AG04450 (cell line): ENCODE data around the gene URI1. TPM values are rescaled to one million over a fixed set of nuclear protein-coding genes. Genes with fewer than 3 reads are reported as not detected.
"Not testable (repeated sequence)": the region's sequence is repeated elsewhere in the genome, so short reads cannot be mapped to it uniquely, and the experiment has no call there.

Experiments
- CTCF ChIA-PET: fragments of 300-600, 350-600 bp; formaldehyde crosslinking; extraction: SDS; loops from one replicate; lab custom pipeline; 2022; ENCODE audit warnings: antibody characterized with exemption, inconsistent platforms; lab: Charles Lee
- POLR2A ChIA-PET: fragments of 350-600 bp; formaldehyde crosslinking; extraction: SDS; loops from one replicate; lab custom pipeline; 2021; ENCODE audit warnings: antibody characterized with exemption, inconsistent platforms; lab: Yijun Ruan, JAX
- DNase-seq: peaks from one replicate; pipeline ENCODE4 v3.0.0-alpha.2; 2011; ENCODE audit warnings: low read depth, low spot score
- H3K27ac ChIP-seq: one replicate; pipeline ENCODE4 v1.5.1; 2012; ENCODE audit warnings: low read depth, low read length, control low read depth
- H3K27me3 ChIP-seq: one replicate; pipeline ENCODE4 v1.6.0; 2012; ENCODE audit warnings: low read length; ENCODE audit not compliant: control insufficient read depth, insufficient read depth
- H3K4me3 ChIP-seq: 2 replicates; pipeline ENCODE4 v1.5.1; 2011; ENCODE audit warnings: mild to moderate bottlenecking, low read depth, low read length, control low read depth
- H3K9me3 ChIP-seq: 2 replicates; pipeline ENCODE4 v1.5.1; 2012; ENCODE audit warnings: low read length; ENCODE audit not compliant: control insufficient read depth, insufficient read depth
- polyA plus RNA-seq: library from polyadenylated mRNA; depleted of rRNA; stranded (reverse); fragments of >200 nt; gene quantifications from 2 replicates; pipeline ENCODE4 v1.2.3, GENCODE V29; 2011
- TF ChIP-seq, protein P1 (sequence below): IDR thresholded peaks from 2 replicates; pipeline ENCODE4 v1.5.1; 2011; ENCODE audit warnings: low read depth, low read length, control low read depth, inconsistent platforms

Gene URI1
- polyA plus RNA-seq, 1 experiment: 79.0 TPM

DNA sequence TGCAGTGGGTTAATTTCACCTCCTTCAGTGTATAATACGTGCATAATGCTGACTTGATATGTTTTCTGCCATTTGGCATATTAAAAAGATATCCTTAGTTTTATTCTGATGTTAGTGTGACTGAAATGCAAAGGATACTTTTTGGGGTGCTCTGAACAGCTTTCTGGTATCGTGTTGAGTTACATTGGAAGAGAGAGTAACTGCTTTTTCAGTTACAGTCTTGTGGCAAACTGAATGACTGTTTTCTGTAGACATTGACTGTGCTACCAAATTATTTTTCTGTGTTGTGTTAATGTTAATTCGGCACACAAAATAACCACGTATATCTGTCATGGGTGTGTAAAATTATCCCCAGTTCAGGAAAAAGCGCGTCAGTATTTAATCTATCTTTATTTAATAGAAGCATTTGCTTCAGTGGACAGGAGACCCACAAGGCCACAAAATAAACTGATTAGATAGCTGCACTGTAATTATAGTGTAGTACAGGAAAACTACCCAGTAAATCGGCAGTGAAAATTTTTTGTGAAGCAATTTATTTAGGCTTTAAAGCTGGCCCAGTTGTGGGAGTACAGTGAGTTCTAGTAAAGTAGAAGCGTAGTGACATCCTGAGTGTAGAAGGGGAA, 2.5 kb downstream of the URI1 start:
- TF ChIP-seq, protein P1, sequence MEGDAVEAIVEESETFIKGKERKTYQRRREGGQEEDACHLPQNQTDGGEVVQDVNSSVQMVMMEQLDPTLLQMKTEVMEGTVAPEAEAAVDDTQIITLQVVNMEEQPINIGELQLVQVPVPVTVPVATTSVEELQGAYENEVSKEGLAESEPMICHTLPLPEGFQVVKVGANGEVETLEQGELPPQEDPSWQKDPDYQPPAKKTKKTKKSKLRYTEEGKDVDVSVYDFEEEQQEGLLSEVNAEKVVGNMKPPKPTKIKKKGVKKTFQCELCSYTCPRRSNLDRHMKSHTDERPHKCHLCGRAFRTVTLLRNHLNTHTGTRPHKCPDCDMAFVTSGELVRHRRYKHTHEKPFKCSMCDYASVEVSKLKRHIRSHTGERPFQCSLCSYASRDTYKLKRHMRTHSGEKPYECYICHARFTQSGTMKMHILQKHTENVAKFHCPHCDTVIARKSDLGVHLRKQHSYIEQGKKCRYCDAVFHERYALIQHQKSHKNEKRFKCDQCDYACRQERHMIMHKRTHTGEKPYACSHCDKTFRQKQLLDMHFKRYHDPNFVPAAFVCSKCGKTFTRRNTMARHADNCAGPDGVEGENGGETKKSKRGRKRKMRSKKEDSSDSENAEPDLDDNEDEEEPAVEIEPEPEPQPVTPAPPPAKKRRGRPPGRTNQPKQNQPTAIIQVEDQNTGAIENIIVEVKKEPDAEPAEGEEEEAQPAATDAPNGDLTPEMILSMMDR: no peak
- no peak overlapping the region for H3K27ac ChIP-seq
- no peaks in the 10 kb centered on the region for H3K27me3 ChIP-seq
- POLR2A ChIA-PET: no interaction called here
- no peak for DNase-seq
- CTCF ChIA-PET: interaction anchor here (1.1 to 2.0 kb wide), 2 partner anchors 22 to 228 kb away, joined by 3 to 6 read pairs; no protein-coding TSS in a partner anchor
- H3K9me3 ChIP-seq: no peaks in the 10 kb centered on the region; the same call in 1 of the 2 replicates
- no peak overlapping the region for H3K4me3 ChIP-seq

DNA sequence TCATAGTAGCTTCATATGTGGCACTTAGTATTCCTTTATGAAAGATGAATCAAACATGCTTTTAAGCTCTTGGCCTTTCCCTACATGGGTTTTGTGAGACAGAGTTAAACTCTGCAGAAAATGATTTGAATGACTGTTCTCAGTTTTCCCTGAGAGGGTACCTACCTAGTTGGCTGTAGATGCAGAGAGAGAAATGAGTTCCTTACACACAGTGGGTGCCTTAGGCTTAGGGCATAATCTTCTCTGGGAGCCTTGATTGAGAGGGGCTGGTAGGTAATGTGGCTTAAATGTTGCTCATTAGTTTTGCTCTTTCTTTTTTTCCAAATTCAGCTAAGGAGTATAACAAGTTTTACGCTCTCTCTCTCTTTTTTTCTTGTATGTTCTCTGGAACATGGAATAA, 3.0 kb downstream of the URI1 start:
- DNase-seq: no peak
- TF ChIP-seq, protein P1: no peak
- no peaks in the 10 kb centered on the region for H3K27me3 ChIP-seq
- ChIA-PET CTCF (interaction anchor here (0.7 to 2.0 kb wide), 3 partner anchors 22 to 228 kb away, joined by 3 to 6 read pairs (median 3); no protein-coding TSS in a partner anchor), POLR2A (no interaction called here)
- H3K9me3 ChIP-seq: no peaks in the 10 kb centered on the region; the same call in 1 of the 2 replicates
- peak overlapping the region; percentile 31; the same call in 1 of the 2 replicates for H3K4me3 ChIP-seq
- H3K27ac ChIP-seq: no peak overlapping the region

DNA sequence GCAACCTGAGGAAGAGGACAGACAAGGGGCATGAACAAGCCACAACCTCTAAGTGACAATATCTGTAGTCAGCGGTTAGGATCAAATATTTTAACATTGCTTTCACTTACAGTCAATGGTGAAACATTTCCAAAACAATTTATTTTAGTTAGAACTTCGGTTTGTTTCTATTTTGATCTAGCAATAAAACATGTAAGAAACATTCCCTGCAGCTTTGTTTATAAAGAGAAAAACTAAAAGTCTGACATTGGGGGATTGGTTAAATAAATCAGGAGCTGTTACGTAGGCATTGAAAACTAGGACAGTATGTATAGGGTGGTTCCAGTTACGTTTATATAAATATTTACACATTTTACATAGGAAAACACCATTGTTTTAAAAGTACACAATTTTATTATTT, 3.4 kb downstream of the URI1 start:
- Histone ChIP-seq H3K27me3 (no peaks in the 10 kb centered on the region), H3K27ac (no peak overlapping the region), H3K9me3 (no peaks in the 10 kb centered on the region; the same call in 1 of the 2 replicates), H3K4me3 (0 out of 2 replicates have a peak overlapping the region, but pooled peaks have one; percentile 4)
- TF ChIP-seq, protein P1: no peak
- POLR2A ChIA-PET: interaction anchor here (0.6 kb wide), 1 partner anchor 68 kb away, joined by 5 read pairs; no protein-coding TSS in a partner anchor
- CTCF ChIA-PET: interaction anchor here (0.7 to 2.0 kb wide), 4 partner anchors 22 to 229 kb away, joined by 3 to 6 read pairs (median 4); no protein-coding TSS in a partner anchor
- no peak for DNase-seq

DNA sequence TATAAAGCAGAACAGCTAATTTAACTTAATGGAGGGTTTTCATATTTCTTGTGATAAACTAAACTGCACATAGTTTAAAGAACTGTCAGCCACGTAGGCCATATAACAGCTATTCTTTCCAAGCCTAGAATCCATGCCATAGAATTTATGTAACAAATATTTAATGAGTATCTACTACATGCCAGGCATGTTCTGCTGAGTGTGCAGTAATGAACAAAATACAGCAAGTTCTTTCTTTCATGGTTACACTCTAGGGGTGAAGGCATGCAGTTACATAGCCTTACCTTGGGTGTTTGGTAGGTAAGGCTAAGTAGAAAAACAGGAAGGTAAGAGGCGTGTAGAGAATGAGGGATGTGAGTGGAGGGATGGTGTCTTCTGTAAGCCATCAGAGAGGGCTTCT, 4.6 kb downstream of the URI1 start:
- no peaks in the 10 kb centered on the region; the same call in 1 of the 2 replicates for H3K9me3 ChIP-seq
- POLR2A ChIA-PET: no interaction called here
- H3K27me3 ChIP-seq: no peaks in the 10 kb centered on the region
- no peak overlapping the region for H3K27ac ChIP-seq
- TF ChIP-seq, protein P1: no peak
- CTCF ChIA-PET: interaction anchor here (0.6 to 1.3 kb wide), 3 partner anchors 70 to 336 kb away, joined by 3 read pairs; no protein-coding TSS in a partner anchor
- no peak for DNase-seq
- H3K4me3 ChIP-seq: no peak overlapping the region

DNA sequence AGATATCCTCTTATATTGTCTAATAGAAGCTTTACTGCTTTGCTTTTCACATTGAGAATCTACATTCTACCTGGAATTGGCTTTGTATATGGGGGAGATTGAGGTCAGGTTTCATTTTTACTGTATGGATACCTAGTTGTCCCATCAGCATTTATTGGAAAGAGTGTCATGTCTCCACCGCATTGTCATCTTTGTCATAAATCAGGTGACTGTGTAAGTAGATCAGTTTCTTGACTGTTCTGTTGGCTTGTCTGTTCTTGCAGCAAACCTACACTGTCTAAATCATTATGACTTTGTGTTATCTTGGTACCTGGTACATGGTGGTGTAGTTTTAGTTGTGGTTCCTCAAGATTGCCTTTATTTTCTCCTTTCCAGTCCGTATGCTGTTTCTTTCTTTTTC, 5.8 kb downstream of the URI1 start:
- Histone ChIP-seq H3K27ac (no peak overlapping the region), H3K9me3 (no peaks in the 10 kb centered on the region; the same call in 1 of the 2 replicates), H3K27me3 (no peaks in the 10 kb centered on the region), H3K4me3 (no peak overlapping the region)
- ChIA-PET POLR2A (no interaction called here), CTCF (no interaction called here)
- DNase-seq: no peak
- TF ChIP-seq, protein P1: no peak

DNA sequence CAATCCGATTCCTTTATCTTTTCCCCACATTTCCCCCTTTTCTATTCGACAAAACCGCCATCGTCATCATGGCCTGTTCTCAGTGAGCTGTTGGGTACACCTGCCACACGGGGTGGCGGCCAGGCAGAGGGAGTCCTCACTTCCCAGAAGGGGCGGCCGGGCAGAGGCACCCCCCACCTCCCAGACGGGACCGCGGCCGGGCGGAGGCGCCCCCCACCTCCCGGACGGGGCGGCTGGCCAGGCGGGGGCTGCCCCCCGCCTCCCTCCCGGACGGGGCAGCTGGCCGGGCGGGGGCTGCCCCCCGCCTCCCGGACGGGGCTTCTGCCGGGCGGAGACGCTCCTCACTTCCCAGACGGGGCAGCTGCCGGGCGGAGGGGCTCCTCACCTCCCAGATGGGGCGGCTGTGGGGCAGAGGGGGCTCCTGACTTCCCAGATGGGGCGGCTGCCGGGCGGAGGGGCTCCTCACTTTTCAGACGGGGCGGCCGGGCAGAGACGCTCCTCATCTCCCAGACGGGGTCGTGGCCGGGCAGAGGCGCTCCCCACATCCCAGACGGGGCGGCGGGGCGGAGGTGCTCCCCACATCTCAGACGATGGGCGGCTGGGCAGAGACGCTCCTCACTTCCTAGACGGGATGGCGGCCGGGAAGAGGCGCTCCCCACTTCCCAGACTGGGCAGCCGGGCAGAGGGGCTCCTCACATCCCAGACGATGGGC, 6.9 kb downstream of the URI1 start:
- CTCF ChIA-PET, POLR2A ChIA-PET, H3K4me3 ChIP-seq: not testable (repeated sequence)

More for the DNA sequence above, 6.9 kb downstream of the URI1 start:
- DNase-seq, H3K9me3 ChIP-seq, H3K27me3 ChIP-seq, H3K27ac ChIP-seq: not testable (repeated sequence)
